ENCODE data around the gene NKAIN2.

NKAIN2 gene

DNA sequence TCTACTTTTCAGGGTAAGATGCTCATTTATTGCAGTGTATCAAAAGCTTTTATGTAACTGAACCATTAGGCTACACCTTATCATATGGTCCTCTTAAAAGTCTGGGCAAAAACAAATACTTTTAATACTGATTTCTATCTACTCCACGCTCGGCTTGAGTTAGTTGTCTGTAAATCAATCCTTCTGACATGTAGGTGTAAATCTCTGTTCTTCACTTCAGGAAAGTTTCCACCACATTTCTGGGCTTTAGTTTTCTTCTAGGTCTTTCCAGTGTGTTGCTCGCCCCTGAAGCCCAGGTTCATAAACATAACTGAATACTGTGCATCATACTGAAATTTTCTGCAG is 1069.4 kb downstream of the NKAIN2 start:
- Histone ChIP-seq H3K27ac (ENCODE audit: low read depth, low read length) (no peak overlapping the region), H3K4me3 (ENCODE audit: low read depth in 1 of 2, low read length in 2 of 2) (no peak overlapping the region), H3K4me1 (ENCODE audit: control insufficient read depth in 1 of 2, insufficient read depth in 2 of 2, low read length in 2 of 2) (no peaks in the 10 kb centered on the region), H3K36me3 (ENCODE audit: control insufficient read depth in 1 of 2, insufficient read depth in 2 of 2, low read length in 2 of 2) (no peaks in the 10 kb centered on the region), H3K27me3 (ENCODE audit: control insufficient read depth in 1 of 2, insufficient read depth in 2 of 2, low read length in 2 of 2) (no peaks in the 10 kb centered on the region), H3K9ac (ENCODE audit: low read depth in 1 of 2, low read length in 2 of 2) (no peak overlapping the region), H3K9me3 (ENCODE audit: control insufficient read depth in 1 of 2, low read length in 2 of 2) (no peaks in the 10 kb centered on the region)
